Parathyroid adenoma (tissue), 2 donors: ENCODE measurements around the gene LDB1.

Experiments used
- H2AFZ ChIP-seq: fragments of 300-600 bp; sonication (generic); one replicate; pipeline ENCODE4 v1.7.0; 2017; ENCODE audit warnings: antibody characterized with exemption, mild to moderate bottlenecking
- H3K27ac ChIP-seq: fragments of 300-600 bp; sonication (generic); one replicate; pipeline ENCODE4 v1.7.0; 2017
- H3K27me3 ChIP-seq: fragments of 300-600 bp; sonication (generic); one replicate; pipeline ENCODE4 v1.7.0; 2017; ENCODE audit warnings: low read length; ENCODE audit not compliant: control insufficient read depth, insufficient read depth
- H3K36me3 ChIP-seq: fragments of 300-600 bp; sonication (generic); one replicate; pipeline ENCODE4 v1.7.0; 2017; ENCODE audit warnings: low read length; ENCODE audit not compliant: control insufficient read depth, insufficient read depth
- H3K4me1 ChIP-seq: fragments of 300-600 bp; sonication (generic); one replicate; pipeline ENCODE4 v1.7.0; 2017; ENCODE audit warnings: control low read depth
- H3K4me2 ChIP-seq: fragments of 300-600 bp; sonication (generic); one replicate; pipeline ENCODE4 v1.7.0; 2017; ENCODE audit warnings: low read length
- H3K4me3 ChIP-seq: fragments of 300-600 bp; sonication (generic); one replicate; pipeline ENCODE4 v1.7.0; 2017; ENCODE audit warnings: low read depth, low read length
- H3K79me2 ChIP-seq: fragments of 300-600 bp; sonication (generic); one replicate; pipeline ENCODE4 v1.7.0; 2017; ENCODE audit warnings: control low read depth
- H3K9ac ChIP-seq: fragments of 300-600 bp; sonication (generic); one replicate; pipeline ENCODE4 v1.7.0; 2017; ENCODE audit warnings: mild to moderate bottlenecking
- H3K9me3 ChIP-seq: fragments of 300-600 bp; sonication (generic); one replicate; pipeline ENCODE4 v1.7.0; 2017; ENCODE audit warnings: low read length; ENCODE audit not compliant: control insufficient read depth
- TF ChIP-seq, protein P1 (sequence below): fragments of 300-600 bp; sonication (generic); IDR thresholded peaks from one replicate; pipeline ENCODE4 v1.7.0; 2017; ENCODE audit warnings: antibody characterized with exemption, mild to moderate bottlenecking
- donor health status: primary hyperparathyroidism.

LDB1 gene

DNA sequence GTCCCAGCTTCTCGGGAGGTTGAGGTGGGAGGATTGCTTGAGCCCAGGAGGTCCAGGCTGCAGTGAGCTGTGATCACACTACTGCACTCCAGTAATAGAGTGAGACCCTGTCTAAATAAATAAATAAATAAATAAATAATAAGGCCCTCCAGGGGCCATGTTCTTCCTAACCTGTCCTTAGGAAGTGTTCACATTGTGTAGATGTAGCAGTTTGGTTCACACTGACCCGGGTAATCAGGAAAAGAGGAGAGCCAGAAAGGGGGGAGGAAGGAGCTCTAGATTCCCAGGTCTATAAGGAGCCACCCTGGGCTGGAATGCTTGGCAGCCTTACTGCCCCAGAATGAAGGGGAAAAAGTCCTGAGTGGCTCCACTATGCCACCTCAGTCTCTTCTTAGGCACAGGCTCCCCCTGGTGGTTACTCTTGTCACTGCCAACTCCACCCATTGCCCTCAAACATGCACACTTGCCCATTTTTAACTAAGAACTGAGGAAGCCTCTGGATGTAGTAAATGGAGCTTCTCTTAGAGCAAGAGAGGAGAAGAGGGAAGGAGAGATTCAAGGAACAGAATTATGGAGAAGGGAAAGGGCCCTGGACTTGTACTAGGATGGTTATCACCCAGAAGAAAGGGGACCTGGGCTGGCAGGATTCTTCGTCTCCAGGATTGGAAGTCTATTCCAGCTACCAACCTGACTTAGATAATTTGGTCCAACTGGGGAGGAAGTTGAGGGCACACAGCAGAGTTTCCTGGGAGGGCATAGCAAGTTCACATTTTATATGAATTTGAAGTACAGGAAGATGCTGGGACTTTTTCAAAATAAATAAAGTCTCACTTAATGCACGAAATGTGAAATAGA is 47.3 kb downstream of the LDB1 start:
- Histone ChIP-seq H3K4me2 (no peak overlapping the region), H3K27ac (no peak overlapping the region), H3K9ac (no peak overlapping the region), H3K79me2 (peaks cover 5% of the 10 kb centered on the region), H2AFZ (peak overlapping the region; percentile 24), H3K36me3 (no peaks in the 10 kb centered on the region), H3K9me3 (no peaks in the 10 kb centered on the region), H3K4me3 (no peak overlapping the region), H3K27me3 (no peaks in the 10 kb centered on the region), H3K4me1 (no peaks in the 10 kb centered on the region)
- TF ChIP-seq, protein P1, sequence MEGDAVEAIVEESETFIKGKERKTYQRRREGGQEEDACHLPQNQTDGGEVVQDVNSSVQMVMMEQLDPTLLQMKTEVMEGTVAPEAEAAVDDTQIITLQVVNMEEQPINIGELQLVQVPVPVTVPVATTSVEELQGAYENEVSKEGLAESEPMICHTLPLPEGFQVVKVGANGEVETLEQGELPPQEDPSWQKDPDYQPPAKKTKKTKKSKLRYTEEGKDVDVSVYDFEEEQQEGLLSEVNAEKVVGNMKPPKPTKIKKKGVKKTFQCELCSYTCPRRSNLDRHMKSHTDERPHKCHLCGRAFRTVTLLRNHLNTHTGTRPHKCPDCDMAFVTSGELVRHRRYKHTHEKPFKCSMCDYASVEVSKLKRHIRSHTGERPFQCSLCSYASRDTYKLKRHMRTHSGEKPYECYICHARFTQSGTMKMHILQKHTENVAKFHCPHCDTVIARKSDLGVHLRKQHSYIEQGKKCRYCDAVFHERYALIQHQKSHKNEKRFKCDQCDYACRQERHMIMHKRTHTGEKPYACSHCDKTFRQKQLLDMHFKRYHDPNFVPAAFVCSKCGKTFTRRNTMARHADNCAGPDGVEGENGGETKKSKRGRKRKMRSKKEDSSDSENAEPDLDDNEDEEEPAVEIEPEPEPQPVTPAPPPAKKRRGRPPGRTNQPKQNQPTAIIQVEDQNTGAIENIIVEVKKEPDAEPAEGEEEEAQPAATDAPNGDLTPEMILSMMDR: peak; percentile 93

DNA sequence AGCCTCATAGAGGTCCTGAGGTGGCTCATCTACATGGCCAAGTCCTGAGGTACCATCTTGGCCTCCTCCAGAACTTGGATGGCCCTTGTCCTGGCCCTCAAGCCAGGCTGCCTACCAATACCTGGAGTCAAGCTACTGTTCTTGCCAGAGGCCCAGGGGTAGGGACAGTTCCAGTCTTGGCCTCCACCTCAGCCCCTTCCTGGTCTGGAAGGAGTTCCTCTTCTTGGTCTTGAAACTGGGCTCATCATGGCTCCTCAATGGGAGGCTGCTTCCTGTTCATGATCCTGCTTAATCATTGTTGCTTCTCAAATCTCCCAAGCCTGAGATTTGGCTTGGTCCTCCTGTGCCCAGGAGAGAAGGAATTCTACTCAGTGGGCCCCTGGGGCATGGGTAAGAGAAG is 51.1 kb downstream of the LDB1 start:
- Histone ChIP-seq H3K36me3 (no peaks in the 10 kb centered on the region), H3K9me3 (no peaks in the 10 kb centered on the region), H3K4me2 (no peak overlapping the region), H3K9ac (no peak overlapping the region), H3K27me3 (no peaks in the 10 kb centered on the region), H3K79me2 (peaks cover 8% of the 10 kb centered on the region), H3K4me1 (peaks cover 3% of the 10 kb centered on the region), H3K4me3 (no peak overlapping the region), H2AFZ (no peak overlapping the region), H3K27ac (no peak overlapping the region)
- TF ChIP-seq, protein P1: no peak

DNA sequence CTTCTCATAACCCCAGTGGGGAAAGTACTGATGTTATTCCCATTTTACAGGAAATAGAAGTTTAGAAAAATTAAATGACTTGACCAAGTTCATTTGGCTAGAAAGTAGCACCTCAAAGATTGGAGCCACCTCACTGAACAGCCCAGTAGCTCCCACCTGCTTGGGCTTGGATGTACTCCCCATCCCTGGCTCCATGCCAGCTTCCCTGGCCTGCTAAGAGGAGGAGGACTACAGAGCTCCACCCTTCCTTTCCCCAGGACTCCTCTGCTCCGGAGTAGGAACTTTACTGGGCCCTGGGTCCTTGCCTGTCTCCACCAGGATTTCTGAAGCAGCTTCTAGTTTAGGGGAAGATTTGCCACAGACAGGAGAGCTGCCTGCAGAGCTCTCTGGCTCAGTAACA is 52.0 kb downstream of the LDB1 start:
- Histone ChIP-seq H3K4me2 (no peak overlapping the region), H3K27ac (no peak overlapping the region), H3K9me3 (no peaks in the 10 kb centered on the region), H3K4me3 (no peak overlapping the region), H3K79me2 (peaks cover 8% of the 10 kb centered on the region), H3K9ac (no peak overlapping the region), H3K36me3 (no peaks in the 10 kb centered on the region), H3K4me1 (peaks cover 3% of the 10 kb centered on the region), H2AFZ (no peak overlapping the region), H3K27me3 (no peaks in the 10 kb centered on the region)
- TF ChIP-seq, protein P1: no peak

DNA sequence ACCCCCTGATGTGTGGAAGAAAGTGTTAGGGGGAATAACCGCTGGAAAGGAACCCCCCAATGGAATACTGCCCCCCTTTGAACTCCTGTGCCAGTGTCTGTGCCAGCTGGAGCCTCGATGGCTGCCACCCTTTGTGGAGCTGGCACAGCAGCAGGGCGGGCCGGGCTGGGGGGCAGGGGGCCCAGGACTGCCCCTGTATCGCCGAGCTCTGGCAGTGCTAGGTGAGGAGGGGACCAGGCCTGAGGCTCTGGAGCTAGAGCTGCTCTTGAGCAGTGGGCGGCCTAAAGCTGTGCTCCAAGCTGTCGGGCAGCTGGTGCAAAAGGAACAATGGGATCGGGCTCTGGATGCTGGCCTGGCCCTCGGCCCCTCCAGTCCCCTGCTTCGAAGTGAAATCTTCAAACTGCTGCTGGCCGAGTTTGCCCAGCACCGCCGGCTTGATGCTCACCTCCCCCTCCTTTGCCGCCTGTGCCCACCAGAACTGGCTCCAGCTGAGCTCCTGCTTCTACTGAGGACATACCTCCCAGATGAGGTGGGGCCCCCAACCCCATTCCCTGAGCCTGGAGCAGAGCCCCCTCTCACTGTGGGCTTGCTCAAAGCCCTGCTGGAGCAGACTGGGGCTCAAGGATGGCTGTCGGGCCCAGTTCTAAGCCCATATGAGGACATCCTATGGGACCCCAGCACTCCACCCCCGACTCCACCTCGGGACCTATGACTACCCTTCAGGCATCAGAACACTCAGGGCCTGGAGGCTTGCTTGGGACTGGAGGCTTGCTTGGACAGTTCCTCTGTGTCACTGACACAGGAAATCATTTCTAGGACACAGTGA is 52.9 kb downstream of the LDB1 start:
- Histone ChIP-seq H3K9me3 (no peaks in the 10 kb centered on the region), H3K4me2 (no peak overlapping the region), H3K4me1 (peaks cover 3% of the 10 kb centered on the region), H3K27me3 (no peaks in the 10 kb centered on the region), H3K36me3 (no peaks in the 10 kb centered on the region), H3K27ac (no peak overlapping the region), H2AFZ (no peak overlapping the region), H3K4me3 (no peak overlapping the region), H3K79me2 (peaks cover 6% of the 10 kb centered on the region), H3K9ac (no peak overlapping the region)
- TF ChIP-seq, protein P1: no peak
